MCF 10A (cell line): ENCODE measurements around the gene NTM. TPM values are rescaled to one million over a fixed set of nuclear protein-coding genes. Genes with fewer than 3 reads are reported as not detected.

Experiments
- BruUV-seq: library from RNA; stranded (reverse); fragments of 400-500 nt; replicated peaks from 2 replicates; lab custom pipeline; 2021; lab: Mats Ljungman, UMichigan
- CTCF ChIA-PET: fragments of 300-600 bp; sonication (Branson Sonifier 250); formaldehyde crosslinking; extraction: SDS; loops from one replicate; lab custom pipeline; 2021; ENCODE audit warnings: antibody characterized with exemption, inconsistent platforms; lab: Yijun Ruan, JAX
- POLR2A ChIA-PET: fragments of 300-600, 350-650 bp; sonication (Branson Sonifier 250); formaldehyde crosslinking; extraction: SDS; loops from one replicate; lab custom pipeline; 2020; ENCODE audit warnings: antibody characterized with exemption, inconsistent platforms; lab: Yijun Ruan, JAX
- DNase-seq: peaks from one replicate; pipeline ENCODE4 v3.0.0-alpha.2; 2018; ENCODE audit not compliant: unreplicated experiment
- H3K27ac Mint-ChIP-seq: one replicate; pipeline ENCODE4 v1.8.0; 2022; ENCODE audit warnings: mild to moderate bottlenecking, low read depth, mixed read lengths; ENCODE audit not compliant: unreplicated experiment
- H3K27me3 Mint-ChIP-seq: one replicate; pipeline ENCODE4 v1.8.0; 2022; ENCODE audit warnings: mixed read lengths; ENCODE audit not compliant: insufficient read depth, unreplicated experiment
- H3K36me3 Mint-ChIP-seq: one replicate; pipeline ENCODE4 v1.8.0; 2022; ENCODE audit warnings: mild to moderate bottlenecking, moderate library complexity, mixed read lengths; ENCODE audit not compliant: insufficient read depth, unreplicated experiment
- H3K4me1 Mint-ChIP-seq: one replicate; pipeline ENCODE4 v1.8.0; 2022; ENCODE audit warnings: mixed read lengths; ENCODE audit not compliant: insufficient read depth, unreplicated experiment
- H3K4me3 Mint-ChIP-seq: one replicate; pipeline ENCODE4 v1.8.0; 2022; ENCODE audit warnings: mild to moderate bottlenecking, moderate library complexity, mixed read lengths; ENCODE audit not compliant: unreplicated experiment
- H3K9me3 Mint-ChIP-seq: one replicate; pipeline ENCODE4 v1.8.0; 2022; ENCODE audit warnings: mixed read lengths; ENCODE audit not compliant: unreplicated experiment
- intact Hi-C: fragments of 100-400 bp; cut with micrococcal nuclease; formaldehyde crosslinking; loops from 2 replicates; pipeline ENCODE4 v1.14.1; 2022
- total RNA-seq: library from RNA; stranded (reverse); gene quantifications from 2 replicates; pipeline ENCODE4 v1.2.3, GENCODE V29; 2022
- TF ChIP-seq, protein P1 (sequence below): fragments of 200-600 bp; IDR thresholded peaks from one replicate; pipeline ENCODE4 v1.8.0; 2022; ENCODE audit warnings: antibody characterized with exemption, mild to moderate bottlenecking; ENCODE audit not compliant: unreplicated experiment

Gene NTM
- total RNA-seq, 1 experiment from 2014 or later, result not detected

- Mint-ChIP-seq H3K27me3 (no peaks in the 10 kb centered on the region), H3K27ac (no peak overlapping the region), H3K9me3 (peaks cover 43% of the 10 kb centered on the region), H3K4me1 (no peaks in the 10 kb centered on the region), H3K36me3 (no peaks in the 10 kb centered on the region), H3K4me3 (no peak overlapping the region)
- ChIA-PET POLR2A (no interaction called here), CTCF (no interaction called here)
- BruUV-seq, result no TSS peak
- no peak for DNase-seq
- TF ChIP-seq, protein P1, sequence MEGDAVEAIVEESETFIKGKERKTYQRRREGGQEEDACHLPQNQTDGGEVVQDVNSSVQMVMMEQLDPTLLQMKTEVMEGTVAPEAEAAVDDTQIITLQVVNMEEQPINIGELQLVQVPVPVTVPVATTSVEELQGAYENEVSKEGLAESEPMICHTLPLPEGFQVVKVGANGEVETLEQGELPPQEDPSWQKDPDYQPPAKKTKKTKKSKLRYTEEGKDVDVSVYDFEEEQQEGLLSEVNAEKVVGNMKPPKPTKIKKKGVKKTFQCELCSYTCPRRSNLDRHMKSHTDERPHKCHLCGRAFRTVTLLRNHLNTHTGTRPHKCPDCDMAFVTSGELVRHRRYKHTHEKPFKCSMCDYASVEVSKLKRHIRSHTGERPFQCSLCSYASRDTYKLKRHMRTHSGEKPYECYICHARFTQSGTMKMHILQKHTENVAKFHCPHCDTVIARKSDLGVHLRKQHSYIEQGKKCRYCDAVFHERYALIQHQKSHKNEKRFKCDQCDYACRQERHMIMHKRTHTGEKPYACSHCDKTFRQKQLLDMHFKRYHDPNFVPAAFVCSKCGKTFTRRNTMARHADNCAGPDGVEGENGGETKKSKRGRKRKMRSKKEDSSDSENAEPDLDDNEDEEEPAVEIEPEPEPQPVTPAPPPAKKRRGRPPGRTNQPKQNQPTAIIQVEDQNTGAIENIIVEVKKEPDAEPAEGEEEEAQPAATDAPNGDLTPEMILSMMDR, result no peak
- intact Hi-C loops, result no loop called here
Observed at GRCh38 chr11:131454490-131454889, 84.1 kb downstream of the NTM start.

GRCh38 chr11:131454989-131455388 lies 84.6 kb downstream of the NTM start:
- H3K36me3 Mint-ChIP-seq, result no peaks in the 10 kb centered on the region
- TF ChIP-seq, protein P1, result no peak
- intact Hi-C loops, result no loop called here
- no TSS peak for BruUV-seq
- H3K4me3 Mint-ChIP-seq, result no peak overlapping the region
- no peak for DNase-seq
- no peaks in the 10 kb centered on the region for H3K27me3 Mint-ChIP-seq
- H3K4me1 Mint-ChIP-seq, result no peaks in the 10 kb centered on the region
- H3K9me3 Mint-ChIP-seq, result peaks cover 43% of the 10 kb centered on the region
- POLR2A ChIA-PET, result no interaction called here
- CTCF ChIA-PET, result interaction anchor here (0.6 kb wide), 1 partner anchor 33 kb away, joined by 3 read pairs; no protein-coding TSS in a partner anchor
- no peak overlapping the region for H3K27ac Mint-ChIP-seq

DNA sequence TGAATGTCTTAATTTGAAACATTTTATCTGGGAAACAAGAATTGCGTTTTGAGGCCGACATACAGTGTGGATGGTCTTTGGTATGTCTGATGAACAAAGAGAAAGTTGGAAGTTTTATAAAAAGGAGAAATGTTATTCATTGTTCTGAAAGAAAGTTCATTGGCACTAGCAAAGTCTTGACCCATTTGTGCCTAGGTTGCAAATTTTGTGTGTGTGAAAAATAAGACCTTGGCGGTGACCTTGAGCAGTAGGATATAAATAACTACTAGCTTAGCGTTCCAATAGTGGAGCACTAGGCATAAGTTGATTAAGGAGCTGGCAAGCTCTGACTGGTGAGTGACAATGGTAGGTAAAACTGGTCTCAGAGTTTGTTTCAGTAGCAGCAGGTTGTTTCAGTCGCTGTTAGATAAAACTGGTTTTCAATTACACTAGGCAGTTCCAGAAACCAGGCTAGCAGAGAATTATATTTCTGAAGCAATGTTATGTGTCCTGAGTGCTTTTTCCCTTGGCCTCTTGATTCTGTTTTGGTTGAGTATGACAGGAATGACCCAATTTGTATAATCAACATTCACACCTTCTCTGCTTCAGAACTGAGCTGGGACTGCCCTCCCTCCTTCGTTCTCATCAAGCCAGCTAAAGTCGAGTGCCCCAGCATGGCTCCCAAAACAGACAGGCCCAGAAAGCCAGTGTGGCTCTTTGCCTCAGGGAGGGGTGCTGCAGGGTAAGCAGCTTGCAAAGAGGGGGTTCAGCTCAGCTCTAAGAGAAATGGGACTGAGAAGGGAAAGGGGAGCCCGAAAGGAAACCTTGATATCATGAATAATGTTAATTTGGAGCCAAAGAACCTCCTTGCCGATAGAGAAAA lies 85.7 kb downstream of the NTM start:
- CTCF ChIA-PET, result interaction anchor here (0.6 kb wide), 2 partner anchors 32 to 486 kb away, joined by 3 read pairs; no protein-coding TSS in a partner anchor
- H3K27me3 Mint-ChIP-seq, result no peaks in the 10 kb centered on the region
- TF ChIP-seq, protein P1, result no peak
- no peak overlapping the region for H3K27ac Mint-ChIP-seq
- no TSS peak for BruUV-seq
- peaks cover 43% of the 10 kb centered on the region for H3K9me3 Mint-ChIP-seq
- H3K36me3 Mint-ChIP-seq, result no peaks in the 10 kb centered on the region
- no peaks in the 10 kb centered on the region for H3K4me1 Mint-ChIP-seq
- H3K4me3 Mint-ChIP-seq, result no peak overlapping the region
- POLR2A ChIA-PET, result no interaction called here
- intact Hi-C loops, result no loop called here
- DNase-seq, result no peak

GRCh38 chr11:131457163-131457562 lies 86.7 kb downstream of the NTM start:
- Mint-ChIP-seq H3K4me3 (no peak overlapping the region), H3K27me3 (no peaks in the 10 kb centered on the region), H3K9me3 (peaks cover 39% of the 10 kb centered on the region), H3K27ac (no peak overlapping the region), H3K4me1 (no peaks in the 10 kb centered on the region), H3K36me3 (no peaks in the 10 kb centered on the region)
- TF ChIP-seq, protein P1, result no peak
- DNase-seq, result no peak
- intact Hi-C loops, result no loop called here
- no TSS peak for BruUV-seq
- POLR2A ChIA-PET, result no interaction called here
- CTCF ChIA-PET, result no interaction called here
